A549 (cell line): ENCODE results near the gene FOXRED1. TPM values are rescaled to one million over a fixed set of nuclear protein-coding genes. Genes with fewer than 3 reads are reported as not detected.

Experiments used
- ATAC-seq, 2 experiments: fragments of 200-7000 bp in 1 of 2; fragments of >200 bp in 1 of 2; cut with Nextera tagmentation in 1 of 2; cut with Tn5 transposase in 1 of 2; 3 replicates each; pipeline versions ENCODE4 v1.8.0 to v1.9.1; 2018 to 2020; ENCODE audit warnings: mild to moderate bottlenecking in 1 of 2, moderate library complexity in 1 of 2
- CTCF ChIA-PET: fragments of 300-600 bp; sonication (Branson Sonifier 250); formaldehyde crosslinking; extraction: SDS; loops from one replicate; lab custom pipeline; 2021; ENCODE audit warnings: antibody characterized with exemption, inconsistent platforms; lab: Yijun Ruan, JAX
- POLR2A ChIA-PET: fragments of 350-600 bp; formaldehyde crosslinking; extraction: SDS; loops from one replicate; lab custom pipeline; 2021; ENCODE audit warnings: antibody characterized with exemption, inconsistent platforms; lab: Yijun Ruan, JAX
- DNase-seq, 2 experiments: peaks; one replicate each; pipeline versions ENCODE4 v3.0.0 to v3.0.0-alpha.2; 2011 to 2016; ENCODE audit warnings: low read depth in 1 of 2, low spot score in 1 of 2
- FAIRE-seq: peaks from 2 replicates; lab custom pipeline; 2011; peaks lifted over from hg19 to GRCh38; lab: Jason Lieb, UNC
- H3K27ac ChIP-seq, 2 experiments: fragments of >200 bp; sonication (Bioruptor Twin); formaldehyde crosslinking; 3 replicates each; pipeline ENCODE4 v1.5.1; 2016 to 2017
- H3K4me1 ChIP-seq: fragments of >200 bp; sonication (Bioruptor Twin); formaldehyde crosslinking; 3 replicates; pipeline ENCODE4 v1.6.1; 2016
- H3K4me2 ChIP-seq: fragments of >200 bp; sonication (Bioruptor Twin); formaldehyde crosslinking; 3 replicates; pipeline ENCODE4 v1.6.1; 2016
- H3K4me3 ChIP-seq: fragments of >200 bp; sonication (Bioruptor Twin); formaldehyde crosslinking; 3 replicates; pipeline ENCODE4 v1.5.1; 2016
- H3K9me3 ChIP-seq: fragments of >200 bp; sonication (Bioruptor Twin); formaldehyde crosslinking; 3 replicates; pipeline ENCODE4 v1.6.1; 2016
- CBX2 ChIP-seq: fragments of 200-600 bp; sonication (generic); IDR thresholded peaks from 2 replicates; pipeline ENCODE4 v1.6.1; 2016; ENCODE audit warnings: low read depth, mild to moderate bottlenecking, borderline replicate concordance
- CEBPB ChIP-seq, 2 experiments: fragments of >200 bp in 1 of 2; sonication (Bioruptor Twin) in 1 of 2; formaldehyde crosslinking in 1 of 2; IDR thresholded peaks; 2 replicates each; pipeline ENCODE4 v1.6.1; 2012 to 2016
- GATA3 ChIP-seq: IDR thresholded peaks from 2 replicates; pipeline ENCODE4 v1.6.1; 2012; ENCODE audit warnings: borderline replicate concordance
- HDAC2 ChIP-seq: fragments of 200-600 bp; sonication (generic); IDR thresholded peaks from 2 replicates; pipeline ENCODE4 v1.6.1; 2016
- HEYL ChIP-seq: fragments of 250-450 bp; sonication (Bioruptor Pico); IDR thresholded peaks from 2 replicates; pipeline ENCODE4 v1.8.0; 2021; ENCODE audit warnings: mild to moderate bottlenecking, moderate library complexity
- JUNB ChIP-seq: fragments of >200 bp; sonication (Bioruptor Twin); formaldehyde crosslinking; IDR thresholded peaks from 2 replicates; pipeline ENCODE4 v1.6.1; 2016
- KDM1A ChIP-seq: fragments of 200-600 bp; sonication (generic); IDR thresholded peaks from 2 replicates; pipeline ENCODE4 v1.6.1; 2016; ENCODE audit warnings: low read depth, mild to moderate bottlenecking
- KDM5A ChIP-seq: fragments of 200-600 bp; sonication (generic); IDR thresholded peaks from 2 replicates; pipeline ENCODE4 v1.6.1; 2016; ENCODE audit warnings: antibody characterized with exemption, mild to moderate bottlenecking
- NFE2L2 ChIP-seq: fragments of 150-350 bp; conservative IDR thresholded peaks from 2 replicates; pipeline ENCODE4 v1.6.1; 2014; ENCODE audit warnings: low read length
- NPAS2 ChIP-seq: fragments of 250-450 bp; sonication (Bioruptor Pico); IDR thresholded peaks from 2 replicates; pipeline ENCODE4 v1.8.0; 2022; ENCODE audit warnings: mild to moderate bottlenecking, moderate library complexity, borderline replicate concordance
- NR3C1 ChIP-seq: fragments of >200 bp; sonication (Bioruptor Twin); formaldehyde crosslinking; IDR thresholded peaks from 3 replicates; pipeline ENCODE4 v1.6.1; 2017
- RCOR1 ChIP-seq: fragments of 150-350 bp; IDR thresholded peaks from 2 replicates; pipeline ENCODE4 v1.6.1; 2014; ENCODE audit warnings: antibody characterized with exemption, low read length, low read depth
- SREBF2 ChIP-seq: fragments of 450-650 bp; IDR thresholded peaks from 2 replicates; pipeline ENCODE4 v1.6.1; 2014; ENCODE audit warnings: mild to moderate bottlenecking, moderate library complexity
- TFCP2L1 ChIP-seq: fragments of 250-450 bp; sonication (Bioruptor Pico); IDR thresholded peaks from 2 replicates; pipeline ENCODE4 v1.5.0; 2021; ENCODE audit warnings: mild to moderate bottlenecking
- TP53 ChIP-seq: fragments of 250-450 bp; sonication (Bioruptor Pico); IDR thresholded peaks from 2 replicates; pipeline ENCODE4 v1.5.0; 2021; ENCODE audit warnings: mild to moderate bottlenecking, moderate library complexity
- ZNF302 ChIP-seq: fragments of 250-450 bp; sonication (Bioruptor Pico); IDR thresholded peaks from 2 replicates; pipeline ENCODE4 v1.9.0; 2021; ENCODE audit warnings: inconsistent platforms, mild to moderate bottlenecking, moderate library complexity
- WGBS: methylation state at CpG from one replicate; pipeline ENCODE4 v1.1.6; 2017; ENCODE audit errors: missing lambda C conversion rate; 5-methylcytosine and 5-hydroxymethylcytosine counted together
- polyA plus RNA-seq, 4 experiments: library from polyadenylated mRNA; depleted of rRNA in 3 of 4; stranded (reverse); fragments of >200 nt; fragmentation: RNase III in 1 of 4; extraction: RNeasy Plus Mini Kit Qiagen cat#74134 plus additional on column Dnase treatment in 1 of 4; gene quantifications; 2 replicates in 3 of 4; 3 replicates in 1 of 4; pipeline ENCODE4 v1.2.3, GENCODE V29; 2011 to 2017
- TF ChIP-seq, protein P1 (sequence below): fragments of 200-600 bp; sonication (generic); IDR thresholded peaks from 2 replicates; pipeline ENCODE4 v1.6.1; 2016; ENCODE audit warnings: antibody characterized with exemption, mild to moderate bottlenecking, moderate library complexity
- TF ChIP-seq, protein P2 (sequence below): IDR thresholded peaks from 2 replicates; pipeline ENCODE4 v1.6.1; 2012

FOXRED1 gene
- polyA plus RNA-seq, 2 of the 4 experiments (the other 2 are of a cell fraction) = 22.7 to 28.9 TPM

DNA sequence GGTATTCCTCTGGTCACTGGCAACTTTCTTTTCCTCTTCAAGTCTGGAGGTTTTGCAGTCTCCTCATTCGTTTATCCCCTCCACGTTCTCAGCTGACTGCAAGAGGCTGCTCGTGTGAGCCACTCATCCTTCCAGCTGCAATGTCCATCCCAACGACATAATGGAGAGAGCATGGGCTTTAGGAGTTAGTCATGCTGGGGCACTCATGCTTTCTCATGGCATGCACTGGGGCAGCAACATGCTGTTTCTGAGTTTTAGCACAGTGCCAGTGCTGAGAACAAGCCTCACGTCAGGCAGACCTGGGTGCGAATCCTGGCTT is 42.0 kb downstream of the FOXRED1 start (continued):
- TF ChIP-seq NFE2L2 (no peak), ZNF302 (no peak), HDAC2 (no peak), JUNB (no peak), KDM1A (no peak)

DNA sequence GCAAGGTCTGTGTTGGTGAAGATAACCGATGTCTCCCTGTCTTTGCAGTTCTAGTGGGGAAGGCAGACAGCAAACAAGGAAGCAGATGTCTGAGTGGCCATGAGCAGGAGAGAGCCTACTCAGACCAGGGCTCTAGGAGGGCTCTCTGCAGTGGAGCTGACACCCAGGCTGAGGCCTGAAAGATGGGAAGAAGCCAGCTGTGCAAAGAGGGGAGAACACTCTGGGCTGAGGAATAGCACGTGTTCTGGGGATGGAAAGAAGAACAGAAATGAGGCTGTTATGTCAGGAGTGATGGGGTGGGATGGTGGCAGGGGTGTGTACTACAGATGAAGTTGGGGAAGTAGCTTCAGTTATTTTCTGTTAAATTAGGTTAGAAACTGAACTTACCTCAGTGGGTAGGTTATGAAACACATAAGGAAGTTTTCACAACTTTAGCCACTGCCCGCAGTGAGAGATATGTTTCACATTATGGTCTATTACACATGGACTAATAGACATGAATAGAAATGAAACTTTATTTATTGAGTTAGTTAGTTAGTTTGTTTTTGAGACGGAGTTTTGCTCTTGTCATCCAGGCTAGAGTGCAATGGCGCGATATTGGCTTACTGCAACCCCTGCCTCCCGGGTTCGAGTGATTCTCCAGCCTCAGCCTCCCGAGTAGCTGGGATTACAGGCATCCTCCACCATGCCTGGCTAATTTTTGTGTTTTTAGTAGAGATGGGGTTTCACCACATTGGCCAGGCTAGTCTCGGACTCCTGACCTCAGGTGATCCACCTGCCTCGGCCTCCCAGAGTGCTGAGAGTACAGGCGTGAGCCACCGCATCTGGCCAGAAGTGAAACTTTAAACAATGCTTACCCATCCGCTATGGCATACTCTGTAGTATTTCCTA is 42.7 kb downstream of the FOXRED1 start:
- H3K4me3 ChIP-seq = no peak overlapping the region
- no peaks in the 10 kb centered on the region for H3K4me1 ChIP-seq
- WGBS = 95% methylated on average over 14 of the region's 14 CpGs
- H3K27ac ChIP-seq = no peak overlapping the region
- no peaks in the 10 kb centered on the region for H3K9me3 ChIP-seq
- ATAC-seq (no peak), FAIRE-seq (no peak)
- no peak overlapping the region for H3K4me2 ChIP-seq
- TF ChIP-seq ZNF302 (no peak), NPAS2 (CRISPR knock-in tag) (no peak), SREBF2 (no peak), GATA3 (no peak), HEYL (no peak), RCOR1 (no peak), KDM5A (no peak), TP53 (CRISPR knock-in tag) (no peak), CEBPB (IDR thresholded peaks at IDR 0.05) (no peak), CBX2 (no peak)
- TF ChIP-seq, protein P1, sequence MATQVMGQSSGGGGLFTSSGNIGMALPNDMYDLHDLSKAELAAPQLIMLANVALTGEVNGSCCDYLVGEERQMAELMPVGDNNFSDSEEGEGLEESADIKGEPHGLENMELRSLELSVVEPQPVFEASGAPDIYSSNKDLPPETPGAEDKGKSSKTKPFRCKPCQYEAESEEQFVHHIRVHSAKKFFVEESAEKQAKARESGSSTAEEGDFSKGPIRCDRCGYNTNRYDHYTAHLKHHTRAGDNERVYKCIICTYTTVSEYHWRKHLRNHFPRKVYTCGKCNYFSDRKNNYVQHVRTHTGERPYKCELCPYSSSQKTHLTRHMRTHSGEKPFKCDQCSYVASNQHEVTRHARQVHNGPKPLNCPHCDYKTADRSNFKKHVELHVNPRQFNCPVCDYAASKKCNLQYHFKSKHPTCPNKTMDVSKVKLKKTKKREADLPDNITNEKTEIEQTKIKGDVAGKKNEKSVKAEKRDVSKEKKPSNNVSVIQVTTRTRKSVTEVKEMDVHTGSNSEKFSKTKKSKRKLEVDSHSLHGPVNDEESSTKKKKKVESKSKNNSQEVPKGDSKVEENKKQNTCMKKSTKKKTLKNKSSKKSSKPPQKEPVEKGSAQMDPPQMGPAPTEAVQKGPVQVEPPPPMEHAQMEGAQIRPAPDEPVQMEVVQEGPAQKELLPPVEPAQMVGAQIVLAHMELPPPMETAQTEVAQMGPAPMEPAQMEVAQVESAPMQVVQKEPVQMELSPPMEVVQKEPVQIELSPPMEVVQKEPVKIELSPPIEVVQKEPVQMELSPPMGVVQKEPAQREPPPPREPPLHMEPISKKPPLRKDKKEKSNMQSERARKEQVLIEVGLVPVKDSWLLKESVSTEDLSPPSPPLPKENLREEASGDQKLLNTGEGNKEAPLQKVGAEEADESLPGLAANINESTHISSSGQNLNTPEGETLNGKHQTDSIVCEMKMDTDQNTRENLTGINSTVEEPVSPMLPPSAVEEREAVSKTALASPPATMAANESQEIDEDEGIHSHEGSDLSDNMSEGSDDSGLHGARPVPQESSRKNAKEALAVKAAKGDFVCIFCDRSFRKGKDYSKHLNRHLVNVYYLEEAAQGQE = no peak
- TF ChIP-seq, protein P2, sequence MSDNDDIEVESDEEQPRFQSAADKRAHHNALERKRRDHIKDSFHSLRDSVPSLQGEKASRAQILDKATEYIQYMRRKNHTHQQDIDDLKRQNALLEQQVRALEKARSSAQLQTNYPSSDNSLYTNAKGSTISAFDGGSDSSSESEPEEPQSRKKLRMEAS = no peak
- TF ChIP-seq, all 56 proteins: peak for 0
- POLR2A ChIA-PET = no interaction called here
- CTCF ChIA-PET = interaction anchor here (0.7 to 3.7 kb wide), 19 partner anchors 8 to 679 kb away, joined by 3 to 22 read pairs (median 4); no protein-coding TSS in a partner anchor
- DNase-seq = no peak

DNA sequence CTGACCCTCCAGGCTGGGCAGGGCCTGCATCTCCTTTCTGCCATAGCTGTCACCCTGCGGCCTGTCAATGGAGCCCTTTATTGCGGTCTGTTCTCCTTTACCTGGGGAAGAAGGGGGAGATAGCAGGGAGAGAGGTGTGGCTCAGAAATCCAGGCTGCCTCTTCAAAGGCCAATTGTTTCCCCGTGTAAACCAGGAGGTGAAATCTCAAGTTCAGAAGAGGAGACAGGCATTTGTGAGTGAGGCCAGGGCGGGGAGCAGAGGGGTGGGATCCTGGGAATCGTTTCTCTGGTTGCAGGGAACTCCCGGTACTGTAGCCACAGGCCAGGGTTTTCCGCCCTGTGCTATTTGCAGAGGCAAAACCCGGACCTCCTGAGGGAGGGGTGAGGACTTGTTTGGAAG is 44.0 kb downstream of the FOXRED1 start:
- FAIRE-seq (no peak), ATAC-seq (no peak), DNase-seq (no peak)
- Histone ChIP-seq H3K4me1 (no peaks in the 10 kb centered on the region), H3K4me3 (no peak overlapping the region), H3K27ac (no peak overlapping the region), H3K4me2 (no peak overlapping the region), H3K9me3 (no peaks in the 10 kb centered on the region)
- ChIA-PET POLR2A (no interaction called here), CTCF (no interaction called here)
- no peak for TF ChIP-seq NR3C1
- 71% methylated on average over 8 of the region's 8 CpGs for WGBS

DNA sequence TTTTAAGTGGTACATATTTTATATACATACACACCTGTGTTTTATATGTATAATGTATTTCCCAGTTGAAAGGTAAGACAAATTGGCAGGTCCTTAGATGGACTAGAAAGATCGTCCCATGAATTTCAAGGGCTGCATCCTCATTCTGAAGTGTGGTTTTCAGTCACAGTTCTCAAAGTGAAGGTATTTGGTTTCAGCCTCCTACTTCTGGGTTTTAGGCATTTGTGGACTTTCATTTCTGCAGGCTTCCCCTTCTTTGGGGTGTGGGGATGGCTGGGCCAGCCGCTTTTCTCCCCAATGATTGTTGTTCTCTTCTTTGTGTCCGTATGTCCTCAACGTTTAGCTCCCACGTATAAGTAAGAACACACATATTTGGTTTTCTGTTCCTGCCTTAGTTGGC is 44.9 kb downstream of the FOXRED1 start:
- no peak overlapping the region for H3K27ac ChIP-seq

More for the DNA sequence above, 44.9 kb downstream of the FOXRED1 start:
- ATAC-seq = no peak
- no peak for TF ChIP-seq TFCP2L1
- Histone ChIP-seq H3K4me2 (no peak overlapping the region), H3K4me1 (no peaks in the 10 kb centered on the region), H3K9me3 (no peaks in the 10 kb centered on the region), H3K4me3 (no peak overlapping the region)
- CTCF ChIA-PET = interaction anchor here (0.7 to 1.1 kb wide), 2 partner anchors 23 to 40 kb away, joined by 3 read pairs; no protein-coding TSS in a partner anchor
- WGBS = 77% methylated on average over 5 of the region's 5 CpGs
- POLR2A ChIA-PET = no interaction called here
- no peak for FAIRE-seq
- DNase-seq = no peak
